T-helper 2 cell treated with Interferon-gamma antibody and Interleukin-4, amounts not matched to agents 100 ng/mL and 5 ng/mL, for 36 hours (primary cell): ENCODE data around the gene KCNT2. TPM values are rescaled to one million over a fixed set of nuclear protein-coding genes. Genes with fewer than 3 reads are reported as not detected.

Source experiments
- intact Hi-C: fragments of 100-400 bp; cut with micrococcal nuclease; formaldehyde crosslinking; loops from one replicate; pipeline ENCODE4 v1.15.1; 2023
- total RNA-seq: library from RNA; stranded (reverse); gene quantifications from 2 replicates; pipeline ENCODE4 v1.2.3, GENCODE V29; 2022

The KCNT2 gene
- total RNA-seq, 1 donor from 2014 or later: not detected

GRCh38 chr1:196207612-196208217 is 400.5 kb downstream of the KCNT2 start:
- intact Hi-C loops: no loop called here

GRCh38 chr1:196205882-196206281 is 402.4 kb downstream of the KCNT2 start:
- intact Hi-C loops: no loop called here

GRCh38 chr1:196196486-196196885 is 411.8 kb downstream of the KCNT2 start:
- intact Hi-C loops: no loop called here

- intact Hi-C loops: no loop called here
Measured at GRCh38 chr1:196193896-196194559, 414.2 kb downstream of the KCNT2 start.

GRCh38 chr1:196183941-196184340 is 424.3 kb downstream of the KCNT2 start:
- intact Hi-C loops: no loop called here

GRCh38 chr1:196181594-196181878 is 426.7 kb downstream of the KCNT2 start:
- intact Hi-C loops: no loop called here

GRCh38 chr1:196180847-196181593 is 427.2 kb downstream of the KCNT2 start:
- intact Hi-C loops: no loop called here

- intact Hi-C loops: no loop called here
Measured at GRCh38 chr1:196178083-196178635, 430.1 kb downstream of the KCNT2 start.

Other genes starting within 250 kb of the KCNT2 start
- gene CFH, start 43.6 kb upstream of the KCNT2 start, total RNA-seq: 2.0 and 2.8 TPM in 2 replicates
- not detected in 2 replicates for gene CFHR3, start 166.4 kb upstream of the KCNT2 start, total RNA-seq
- not detected in 2 replicates for gene CFHR1, start 211.3 kb upstream of the KCNT2 start, total RNA-seq